IMR-90 (cell line): ENCODE data around the gene CFAP61. TPM values are rescaled to one million over a fixed set of nuclear protein-coding genes. Genes with fewer than 3 reads are reported as not detected.

Experiments
- ATAC-seq: fragments of 200-7000 bp; cut with Tn5 transposase; 2 replicates; pipeline ENCODE4 v1.9.1; 2020; ENCODE audit warnings: low read depth, mild to moderate bottlenecking, moderate library complexity
- BruUV-seq: library from RNA; stranded (reverse); fragments of 400-500 nt; replicated peaks from 2 replicates; lab custom pipeline; 2021; lab: Mats Ljungman, UMichigan
- CTCF ChIA-PET: fragments of 300-600 bp; formaldehyde crosslinking; extraction: SDS; loops from one replicate; lab custom pipeline; 2021; ENCODE audit warnings: antibody characterized with exemption; lab: Yijun Ruan, JAX
- POLR2A ChIA-PET: fragments of 300-600 bp; sonication (Branson Sonifier 250); formaldehyde crosslinking; loops from one replicate; lab custom pipeline; 2022; ENCODE audit warnings: antibody characterized with exemption; ENCODE audit not compliant: unreplicated experiment; lab: Charles Lee
- DNase-seq: peaks from one replicate; pipeline ENCODE4 v3.0.0; 2013
- H2AFZ ChIP-seq: replicated peaks from 2 replicates; pipeline ENCODE3; 2013; ENCODE audit warnings: low read length, mild to moderate bottlenecking; ENCODE audit not compliant: poor library complexity
- H2AK5ac ChIP-seq: 2 replicates; pipeline ENCODE4 v1.6.1; 2013; ENCODE audit warnings: low read depth, low read length, inconsistent platforms
- H2AK9ac ChIP-seq: replicated peaks from 2 replicates; pipeline ENCODE3; 2013; ENCODE audit warnings: mild to moderate bottlenecking, low read depth, low read length, moderate library complexity; ENCODE audit not compliant: poor library complexity
- H2BK120ac ChIP-seq: 2 replicates; pipeline ENCODE4 v1.6.1; 2013; ENCODE audit warnings: low read depth, low read length, inconsistent platforms
- H2BK15ac ChIP-seq: 3 replicates; pipeline ENCODE4 v1.6.1; 2013; ENCODE audit warnings: low read depth, low read length, inconsistent platforms
- H2BK20ac ChIP-seq: 2 replicates; pipeline ENCODE4 v1.6.1; 2013; ENCODE audit warnings: low read depth, mild to moderate bottlenecking, inconsistent platforms, low read length, moderate library complexity
- H2BK5ac ChIP-seq: 2 replicates; pipeline ENCODE4 v1.6.1; 2013; ENCODE audit warnings: mild to moderate bottlenecking, low read depth, low read length, inconsistent platforms; ENCODE audit not compliant: poor library complexity, severe bottlenecking
- H3K14ac ChIP-seq: replicated peaks from 2 replicates; pipeline ENCODE4 v1.6.1; 2013; ENCODE audit warnings: low read depth, low read length, inconsistent platforms
- H3K18ac ChIP-seq: 2 replicates; pipeline ENCODE4 v1.6.1; 2013; ENCODE audit warnings: low read depth, low read length, control low read depth
- H3K23ac ChIP-seq: 2 replicates; pipeline ENCODE4 v1.6.1; 2013; ENCODE audit warnings: low read depth, low read length, inconsistent platforms
- H3K27ac ChIP-seq: 2 replicates; pipeline ENCODE4 v1.5.1; 2013; ENCODE audit warnings: mild to moderate bottlenecking, control low read depth, low read length; ENCODE audit not compliant: insufficient read depth
- H3K27me3 ChIP-seq: 2 replicates; pipeline ENCODE4 v1.6.1; 2013; ENCODE audit warnings: low read length; ENCODE audit not compliant: control insufficient read depth, insufficient read depth
- H3K36me3 ChIP-seq: 2 replicates; pipeline ENCODE4 v1.6.1; 2013; ENCODE audit warnings: low read length, mixed read lengths; ENCODE audit not compliant: control insufficient read depth, insufficient read depth
- H3K4ac ChIP-seq: 2 replicates; pipeline ENCODE4 v1.6.1; 2013; ENCODE audit warnings: low read depth, low read length, inconsistent platforms
- H3K4me1 ChIP-seq: 2 replicates; pipeline ENCODE4 v1.6.1; 2013; ENCODE audit warnings: low read length, mixed read lengths; ENCODE audit not compliant: control insufficient read depth, insufficient read depth
- H3K4me2 ChIP-seq: 2 replicates; pipeline ENCODE4 v1.6.1; 2013; ENCODE audit warnings: low read depth, mild to moderate bottlenecking, control low read depth, low read length, moderate library complexity
- H3K4me3 ChIP-seq: 2 replicates; pipeline ENCODE4 v1.5.1; 2013; ENCODE audit warnings: low read depth, mild to moderate bottlenecking, control low read depth, low read length, moderate library complexity; ENCODE audit not compliant: insufficient read depth
- H3K56ac ChIP-seq: 2 replicates; pipeline ENCODE4 v1.6.1; 2013; ENCODE audit warnings: low read length, inconsistent platforms; ENCODE audit not compliant: insufficient read depth; ENCODE audit errors: extremely low read depth
- H3K79me1 ChIP-seq, 2 experiments: 2 replicates each; pipeline ENCODE4 v1.6.1; 2013; ENCODE audit warnings: low read length in 2 of 2, inconsistent platforms in 1 of 2, low read depth in 1 of 2
- H3K9ac ChIP-seq: 2 replicates; pipeline ENCODE4 v1.6.1; 2013; ENCODE audit warnings: low read depth, low read length, control low read depth
- H3K9me1 ChIP-seq: 2 replicates; pipeline ENCODE4 v1.6.1; 2013; ENCODE audit warnings: low read length, inconsistent platforms; ENCODE audit not compliant: insufficient read depth
- H3K9me3 ChIP-seq: 2 replicates; pipeline ENCODE4 v1.6.1; 2013; ENCODE audit warnings: low read length; ENCODE audit not compliant: control insufficient read depth, insufficient read depth
- H4K20me1 ChIP-seq: 2 replicates; pipeline ENCODE4 v1.6.1; 2013; ENCODE audit warnings: low read length, inconsistent platforms; ENCODE audit not compliant: insufficient read depth
- H4K5ac ChIP-seq: 2 replicates; pipeline ENCODE4 v1.6.1; 2013; ENCODE audit warnings: mild to moderate bottlenecking, low read depth, low read length, control low read depth
- H4K8ac ChIP-seq, 2 experiments: 2 replicates each; pipeline ENCODE4 v1.6.1; 2013; ENCODE audit warnings: low read depth in 2 of 2, low read length in 2 of 2, control low read depth in 1 of 2, inconsistent platforms in 1 of 2
- H4K91ac ChIP-seq: 2 replicates; pipeline ENCODE4 v1.6.1; 2013; ENCODE audit warnings: low read depth, low read length, inconsistent platforms; ENCODE audit not compliant: insufficient read depth
- BHLHE40 ChIP-seq: fragments of 150-350 bp; IDR thresholded peaks from 2 replicates; pipeline ENCODE4 v1.6.1; 2016; ENCODE audit warnings: mild to moderate bottlenecking, low read depth, low read length
- CEBPB ChIP-seq: IDR thresholded peaks from 2 replicates; pipeline ENCODE4 v1.6.1; 2012; ENCODE audit warnings: low read depth, low read length, improper control_type of control experiment
- CTCF ChIP-seq: conservative IDR thresholded peaks from 2 replicates; pipeline ENCODE4 v1.5.1; 2012; ENCODE audit warnings: mild to moderate bottlenecking, low read depth, low read length, improper control_type of control experiment
- ELK1 ChIP-seq: fragments of 150-350 bp; IDR thresholded peaks from 2 replicates; pipeline ENCODE4 v1.6.1; 2016; ENCODE audit warnings: low read depth, mild to moderate bottlenecking, low read length, moderate library complexity, borderline replicate concordance
- FOS ChIP-seq: fragments of 150-350 bp; IDR thresholded peaks from 2 replicates; pipeline ENCODE4 v1.6.1; 2016; ENCODE audit warnings: low read depth, low read length
- MAZ ChIP-seq: IDR thresholded peaks from 2 replicates; pipeline ENCODE4 v1.6.1; 2012; ENCODE audit warnings: low read depth, mild to moderate bottlenecking, low read length, improper control_type of control experiment, moderate library complexity, borderline replicate concordance
- NFE2L2 ChIP-seq: fragments of 150-350 bp; IDR thresholded peaks from 2 replicates; pipeline ENCODE4 v1.6.1; 2016; ENCODE audit warnings: low read depth, mild to moderate bottlenecking, low read length
- RAD21 ChIP-seq: IDR thresholded peaks from 2 replicates; pipeline ENCODE4 v1.6.1; 2012; ENCODE audit warnings: low read length, improper control_type of control experiment
- RCOR1 ChIP-seq: IDR thresholded peaks from 2 replicates; pipeline ENCODE4 v1.6.1; 2012; ENCODE audit warnings: mild to moderate bottlenecking, low read length, improper control_type of control experiment; ENCODE audit not compliant: insufficient replicate concordance
- RFX5 ChIP-seq: IDR thresholded peaks from 2 replicates; pipeline ENCODE4 v1.8.0; 2012; ENCODE audit warnings: low read depth, mild to moderate bottlenecking, low read length, moderate library complexity
- WGBS, 2 experiments: methylation state at CpG; one replicate each; pipeline versions ENCODE4 v1.1.5 to v1.1.7; 2013; ENCODE audit warnings: missing lambda C conversion rate in 2 of 2; ENCODE audit not compliant: insufficient read length in 1 of 2; ENCODE audit errors: extremely low coverage in 2 of 2; 5-methylcytosine and 5-hydroxymethylcytosine counted together
- dilution Hi-C: fragments of 300-500 bp; cut with HindIII; formaldehyde crosslinking; loops from one replicate; pipeline ENCODE4 v1.14.3; 2018; ENCODE audit warnings: low sequenced_read_pairs; ENCODE audit not compliant: unreplicated experiment
- in situ Hi-C: fragments of 300-500 bp; cut with MboI; formaldehyde crosslinking; loops from 3 replicates; pipeline ENCODE4 v1.14.3; 2019; ENCODE audit warnings: low sequenced_read_pairs, inconsistent platforms, mixed read lengths
- intact Hi-C: fragments of 100-400 bp; cut with micrococcal nuclease; formaldehyde crosslinking; loops from 2 replicates; pipeline ENCODE4 v1.10.0; 2022
- polyA plus RNA-seq, 3 experiments: library from polyadenylated mRNA; depleted of rRNA; stranded (reverse); fragments of >200 nt; gene quantifications; 2 replicates each; pipeline ENCODE4 v1.2.3, GENCODE V29; 2012; ENCODE audit warnings: low replicate concordance in 1 of 3
- total RNA-seq: library from RNA; depleted of rRNA; stranded (reverse); fragments of >200 nt; gene quantifications from 2 replicates; pipeline ENCODE4 v1.2.3, GENCODE V29; 2012

The CFAP61 gene
- total and polyA plus RNA-seq, 2 of the 4 experiments (the other 2 are of a cell fraction), result 0.07 TPM; not detected in 1

GRCh38 chr20:20211274-20211987 lies 159.1 kb downstream of the CFAP61 start:
- BruUV-seq, result no TSS peak
- WGBS, 2 experiments, result no CpG with 5 or more reads among the region's 5 CpGs
- intact Hi-C loops, result no loop called here
- no peaks in the 10 kb centered on the region for H3K79me1 ChIP-seq
- H3K36me3 ChIP-seq, result no peaks in the 10 kb centered on the region
- no peak overlapping the region for H3K9ac ChIP-seq
- H3K4me3 ChIP-seq, result no peak overlapping the region
- in situ Hi-C loops, result no loop called here
- H2AFZ ChIP-seq, result no peak overlapping the region
- H2AK5ac ChIP-seq, result no peak overlapping the region
- no peaks in the 10 kb centered on the region; the same call in none of the 2 replicates for H3K27me3 ChIP-seq
- no peak overlapping the region for H2BK15ac ChIP-seq
- no peak overlapping the region for H4K91ac ChIP-seq
- H2BK120ac ChIP-seq, result no peak overlapping the region
- no peak overlapping the region for H2BK5ac ChIP-seq
- no peak overlapping the region for H4K5ac ChIP-seq
- H3K18ac ChIP-seq, result no peak overlapping the region
- no peak overlapping the region for H3K4ac ChIP-seq
- dilution Hi-C loops, result no loop called here
- H3K27ac ChIP-seq, result no peak overlapping the region
- no peaks in the 10 kb centered on the region for H3K9me3 ChIP-seq
- no peak overlapping the region for H3K23ac ChIP-seq
- H4K20me1 ChIP-seq, result no peaks in the 10 kb centered on the region; the same call in 1 of the 2 replicates
- no peaks in the 10 kb centered on the region for H3K9me1 ChIP-seq
- H2BK20ac ChIP-seq, result no peak overlapping the region
- no peak overlapping the region for H3K4me2 ChIP-seq
- no peak for DNase-seq
- no peak overlapping the region for H3K56ac ChIP-seq
- POLR2A ChIA-PET, result no interaction called here
- H4K8ac ChIP-seq, result no peak overlapping the region
- no peak overlapping the region for H2AK9ac ChIP-seq
- CTCF ChIA-PET, result interaction anchor here (0.6 kb wide), 1 partner anchor 74 kb away, joined by 6 read pairs; no protein-coding TSS in a partner anchor
- no peaks in the 10 kb centered on the region for H3K4me1 ChIP-seq
- ATAC-seq, result no peak
- no peak overlapping the region for H3K14ac ChIP-seq
- TF ChIP-seq MAZ, result no peak
- no peak for TF ChIP-seq CEBPB
- no peak for TF ChIP-seq CTCF
- no peak for TF ChIP-seq NFE2L2
- no peak for TF ChIP-seq ELK1
- TF ChIP-seq RAD21, result no peak
- TF ChIP-seq FOS, result no peak
- TF ChIP-seq RFX5, result no peak
- no peak for TF ChIP-seq BHLHE40
- no peak for TF ChIP-seq RCOR1
